Panc1 (cell line): ENCODE results near the gene PARP16. TPM values are rescaled to one million over a fixed set of nuclear protein-coding genes. Genes with fewer than 3 reads are reported as not detected.

ENCODE experiments used
- ATAC-seq: fragments of 200-7000 bp; cut with Tn5 transposase; 2 replicates; pipeline ENCODE4 v1.9.1; 2020; ENCODE audit warnings: mild to moderate bottlenecking, moderate library complexity
- BruUV-seq: library from RNA; stranded (reverse); fragments of 400-500 nt; replicated peaks from 2 replicates; lab custom pipeline; 2021; lab: Mats Ljungman, UMichigan
- CTCF ChIA-PET: fragments of 300-600 bp; sonication (Branson Sonifier 250); formaldehyde crosslinking; loops from one replicate; lab custom pipeline; 2022; ENCODE audit warnings: antibody characterized with exemption; lab: Charles Lee
- POLR2A ChIA-PET: fragments of 300-600 bp; sonication (Branson Sonifier 250); formaldehyde crosslinking; loops from one replicate; lab custom pipeline; 2022; ENCODE audit warnings: antibody characterized with exemption; lab: Charles Lee
- DNase-seq: peaks from one replicate; pipeline ENCODE4 v3.0.0-alpha.2; 2010; ENCODE audit warnings: low read depth, low spot score
- H3K27ac ChIP-seq: 2 replicates; pipeline ENCODE4 v1.5.1; 2011; ENCODE audit warnings: mild to moderate bottlenecking, low read length, inconsistent platforms
- H3K27me3 ChIP-seq: fragments of 200-500 bp; sonication (Bioruptor generic); 2 replicates; pipeline ENCODE4 v1.6.0; 2014; ENCODE audit warnings: low read length, inconsistent platforms; ENCODE audit not compliant: control insufficient read depth, insufficient read depth
- H3K36me3 ChIP-seq: fragments of 200-500 bp; sonication (Bioruptor generic); 2 replicates; pipeline ENCODE4 v1.5.1; 2014; ENCODE audit warnings: inconsistent platforms, mild to moderate bottlenecking, low read length, moderate library complexity; ENCODE audit not compliant: control insufficient read depth, insufficient read depth
- H3K4me1 ChIP-seq: 2 replicates; pipeline ENCODE4 v1.5.1; 2011; ENCODE audit warnings: inconsistent platforms, mild to moderate bottlenecking, low read length, moderate library complexity; ENCODE audit not compliant: control insufficient read depth, insufficient read depth
- H3K4me3 ChIP-seq, 2 experiments: 2 replicates each; pipeline ENCODE4 v1.5.1; 2011 to 2012; ENCODE audit warnings: low read depth in 2 of 2, low read length in 2 of 2, mild to moderate bottlenecking in 2 of 2, inconsistent platforms in 1 of 2, moderate library complexity in 1 of 2
- H3K9me3 ChIP-seq: fragments of 200-500 bp; sonication (Bioruptor generic); 2 replicates; pipeline ENCODE4 v1.5.1; 2014; ENCODE audit warnings: low read depth, mild to moderate bottlenecking, inconsistent platforms, low read length, moderate library complexity; ENCODE audit not compliant: control insufficient read depth, insufficient read depth
- POLR2AphosphoS5 ChIP-seq: IDR thresholded peaks from 2 replicates; pipeline ENCODE4 v1.6.1; 2012; ENCODE audit warnings: mild to moderate bottlenecking, low read depth, low read length, moderate library complexity
- SIN3A ChIP-seq: IDR thresholded peaks from 2 replicates; pipeline ENCODE4 v1.6.1; 2012; ENCODE audit warnings: low read depth, mild to moderate bottlenecking, low read length, moderate library complexity, borderline replicate concordance; ENCODE audit not compliant: insufficient read depth
- TCF7L2 ChIP-seq: IDR thresholded peaks from 2 replicates; pipeline ENCODE4 v1.6.1; 2011; ENCODE audit warnings: mild to moderate bottlenecking, low read depth, low read length, inconsistent platforms
- in situ Hi-C: cut with HindIII; loops from 2 replicates; pipeline ENCODE4 v1.10.0; 2016; ENCODE audit warnings: low sequenced_read_pairs, low pct_unique_long_range_greater_than_20kb
- intact Hi-C: fragments of 100-400 bp; cut with micrococcal nuclease; formaldehyde crosslinking; loops from one replicate; pipeline ENCODE4 v1.10.0; 2022; ENCODE audit not compliant: unreplicated experiment
- total RNA-seq: library from RNA; stranded (reverse); gene quantifications from one replicate; pipeline ENCODE4 v1.2.1, GENCODE V29; 2021; ENCODE audit not compliant: unreplicated experiment
- TF ChIP-seq, protein P1 (sequence below): fragments of 450-650 bp; IDR thresholded peaks from 2 replicates; pipeline ENCODE4 v1.5.1; 2017; ENCODE audit warnings: mild to moderate bottlenecking
- TF ChIP-seq, protein P2 (sequence below), 2 experiments: IDR thresholded peaks; 2 replicates each; pipeline ENCODE4 v1.6.1; 2011 to 2012; ENCODE audit warnings: low read depth in 2 of 2, control low read depth in 1 of 2, low read length in 1 of 2, mild to moderate bottlenecking in 1 of 2, moderate library complexity in 1 of 2; ENCODE audit not compliant: insufficient read depth in 1 of 2

The PARP16 gene
- total RNA-seq, 1 experiment from 2014 or later = 15.4 TPM

DNA sequence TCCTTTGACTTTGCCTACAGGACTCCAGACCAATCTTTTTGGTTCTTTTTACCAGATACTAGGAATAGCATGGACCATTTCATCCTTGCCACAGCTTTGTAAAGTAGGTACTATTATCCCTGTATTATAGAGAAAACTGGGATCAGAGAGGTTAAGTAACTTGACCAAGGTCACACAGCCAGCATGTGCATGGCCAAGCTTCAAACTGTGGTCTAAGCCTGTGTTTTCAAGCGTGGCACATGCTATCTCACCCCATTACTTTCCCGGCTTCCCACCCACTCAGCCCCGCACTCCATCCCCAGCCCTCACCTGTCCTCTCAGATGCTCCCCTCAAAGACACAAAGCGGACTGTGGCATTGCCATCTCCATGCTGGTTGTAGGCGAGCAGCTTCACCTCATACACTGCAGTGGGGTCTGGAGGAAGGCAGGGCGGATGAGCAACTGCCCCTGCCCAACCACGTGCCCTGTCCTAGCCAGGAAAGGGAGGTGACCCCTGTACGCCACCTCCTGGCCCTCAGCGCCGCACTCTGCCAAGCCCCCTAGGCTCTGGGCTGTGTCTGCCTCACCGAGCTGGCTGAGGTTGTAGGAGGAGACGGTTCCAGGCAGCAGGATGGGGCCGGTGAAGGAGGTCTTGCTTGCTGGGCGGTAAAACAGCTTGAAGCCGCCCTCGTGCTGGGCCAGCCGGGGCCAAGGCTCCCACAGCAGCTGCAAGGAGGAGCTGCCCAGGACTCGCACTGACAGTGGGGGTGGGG lies 43.5 kb upstream of the PARP16 start:
- intact Hi-C loops = no loop called here

DNA sequence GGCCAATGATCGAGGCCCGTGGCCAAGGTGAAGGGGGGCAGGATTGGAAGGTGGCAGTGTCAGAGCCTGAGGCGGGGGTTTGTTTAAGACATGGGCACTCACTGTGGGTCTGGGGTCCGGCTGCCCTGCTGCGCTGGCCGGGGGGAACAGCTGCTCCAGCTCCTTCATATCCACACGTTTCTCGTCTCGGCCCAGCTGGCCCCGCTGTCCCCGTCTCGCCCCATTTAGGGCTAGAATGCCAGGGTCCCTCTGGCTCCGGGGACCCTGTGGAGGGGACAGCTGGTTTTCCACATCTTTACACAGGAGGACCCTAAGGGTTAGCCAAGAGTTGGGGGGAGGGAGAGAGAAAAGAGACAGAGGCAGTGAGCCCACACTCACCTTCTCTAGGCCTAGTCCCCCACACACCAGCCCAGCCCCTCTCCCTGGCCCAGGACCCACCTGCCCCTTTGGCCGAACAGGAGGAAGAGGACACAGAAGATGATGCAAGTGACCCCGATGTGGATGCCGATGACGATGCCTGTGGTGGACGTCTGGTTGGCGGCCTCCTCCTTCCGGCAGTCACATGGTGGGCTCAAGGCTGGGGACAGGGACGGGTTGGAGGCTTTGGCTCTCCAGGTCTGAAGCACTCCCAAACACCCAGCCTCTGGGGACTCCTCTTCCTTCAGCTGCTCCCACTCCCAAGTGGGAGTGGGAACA lies 42.8 kb upstream of the PARP16 start:
- BruUV-seq = no TSS peak
- in situ Hi-C loops = loop anchor here (10.0 kb wide), 1 partner anchor 45 kb away; the partner anchor contains the start of gene IGDCC3
- Histone ChIP-seq H3K4me3 (no peak overlapping the region), H3K4me1 (no peaks in the 10 kb centered on the region), H3K27ac (no peak overlapping the region), H3K9me3 (no peaks in the 10 kb centered on the region), H3K27me3 (no peaks in the 10 kb centered on the region), H3K36me3 (no peaks in the 10 kb centered on the region)
- ATAC-seq (no peak), DNase-seq (no peak)
- TF ChIP-seq, protein P1, sequence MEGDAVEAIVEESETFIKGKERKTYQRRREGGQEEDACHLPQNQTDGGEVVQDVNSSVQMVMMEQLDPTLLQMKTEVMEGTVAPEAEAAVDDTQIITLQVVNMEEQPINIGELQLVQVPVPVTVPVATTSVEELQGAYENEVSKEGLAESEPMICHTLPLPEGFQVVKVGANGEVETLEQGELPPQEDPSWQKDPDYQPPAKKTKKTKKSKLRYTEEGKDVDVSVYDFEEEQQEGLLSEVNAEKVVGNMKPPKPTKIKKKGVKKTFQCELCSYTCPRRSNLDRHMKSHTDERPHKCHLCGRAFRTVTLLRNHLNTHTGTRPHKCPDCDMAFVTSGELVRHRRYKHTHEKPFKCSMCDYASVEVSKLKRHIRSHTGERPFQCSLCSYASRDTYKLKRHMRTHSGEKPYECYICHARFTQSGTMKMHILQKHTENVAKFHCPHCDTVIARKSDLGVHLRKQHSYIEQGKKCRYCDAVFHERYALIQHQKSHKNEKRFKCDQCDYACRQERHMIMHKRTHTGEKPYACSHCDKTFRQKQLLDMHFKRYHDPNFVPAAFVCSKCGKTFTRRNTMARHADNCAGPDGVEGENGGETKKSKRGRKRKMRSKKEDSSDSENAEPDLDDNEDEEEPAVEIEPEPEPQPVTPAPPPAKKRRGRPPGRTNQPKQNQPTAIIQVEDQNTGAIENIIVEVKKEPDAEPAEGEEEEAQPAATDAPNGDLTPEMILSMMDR = no peak
- POLR2A ChIA-PET = no interaction called here
- intact Hi-C loops = no loop called here
- CTCF ChIA-PET = no interaction called here

More for the DNA sequence above, 43.5 kb upstream of the PARP16 start:
- no peak for DNase-seq
- Histone ChIP-seq H3K27me3 (no peaks in the 10 kb centered on the region), H3K4me3 (no peak overlapping the region), H3K9me3 (no peaks in the 10 kb centered on the region), H3K36me3 (no peaks in the 10 kb centered on the region), H3K4me1 (no peaks in the 10 kb centered on the region), H3K27ac (no peak overlapping the region)
- CTCF ChIA-PET = no interaction called here
- in situ Hi-C loops = loop anchor here (10.0 kb wide), 1 partner anchor 45 kb away; the partner anchor contains the start of gene IGDCC3
- no peak for ATAC-seq
- TF ChIP-seq SIN3A = no peak
- TF ChIP-seq, protein P1 = no peak
- TF ChIP-seq, protein P2, sequence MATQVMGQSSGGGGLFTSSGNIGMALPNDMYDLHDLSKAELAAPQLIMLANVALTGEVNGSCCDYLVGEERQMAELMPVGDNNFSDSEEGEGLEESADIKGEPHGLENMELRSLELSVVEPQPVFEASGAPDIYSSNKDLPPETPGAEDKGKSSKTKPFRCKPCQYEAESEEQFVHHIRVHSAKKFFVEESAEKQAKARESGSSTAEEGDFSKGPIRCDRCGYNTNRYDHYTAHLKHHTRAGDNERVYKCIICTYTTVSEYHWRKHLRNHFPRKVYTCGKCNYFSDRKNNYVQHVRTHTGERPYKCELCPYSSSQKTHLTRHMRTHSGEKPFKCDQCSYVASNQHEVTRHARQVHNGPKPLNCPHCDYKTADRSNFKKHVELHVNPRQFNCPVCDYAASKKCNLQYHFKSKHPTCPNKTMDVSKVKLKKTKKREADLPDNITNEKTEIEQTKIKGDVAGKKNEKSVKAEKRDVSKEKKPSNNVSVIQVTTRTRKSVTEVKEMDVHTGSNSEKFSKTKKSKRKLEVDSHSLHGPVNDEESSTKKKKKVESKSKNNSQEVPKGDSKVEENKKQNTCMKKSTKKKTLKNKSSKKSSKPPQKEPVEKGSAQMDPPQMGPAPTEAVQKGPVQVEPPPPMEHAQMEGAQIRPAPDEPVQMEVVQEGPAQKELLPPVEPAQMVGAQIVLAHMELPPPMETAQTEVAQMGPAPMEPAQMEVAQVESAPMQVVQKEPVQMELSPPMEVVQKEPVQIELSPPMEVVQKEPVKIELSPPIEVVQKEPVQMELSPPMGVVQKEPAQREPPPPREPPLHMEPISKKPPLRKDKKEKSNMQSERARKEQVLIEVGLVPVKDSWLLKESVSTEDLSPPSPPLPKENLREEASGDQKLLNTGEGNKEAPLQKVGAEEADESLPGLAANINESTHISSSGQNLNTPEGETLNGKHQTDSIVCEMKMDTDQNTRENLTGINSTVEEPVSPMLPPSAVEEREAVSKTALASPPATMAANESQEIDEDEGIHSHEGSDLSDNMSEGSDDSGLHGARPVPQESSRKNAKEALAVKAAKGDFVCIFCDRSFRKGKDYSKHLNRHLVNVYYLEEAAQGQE (IDR thresholded peaks at IDR 0.05; ENCODE audit: insufficient read depth in 1 of 2, low read depth in 2 of 2, low read length in 1 of 2) = no peak
- no peak for TF ChIP-seq TCF7L2
- no peak for TF ChIP-seq POLR2AphosphoS5
- POLR2A ChIA-PET = interaction anchor here (0.6 kb wide), 1 partner anchor 199 kb away, joined by 3 read pairs; no protein-coding TSS in a partner anchor
- no TSS peak for BruUV-seq
